Memory B cell (primary cell): ENCODE data around the gene DLGAP1.

Experiments
- ATAC-seq: fragments of 150-1000 bp; cut with Tn5 transposase; 2 replicates; pipeline ENCODE4 v1.10.0; 2021; ENCODE audit warnings: low read depth, mild to moderate bottlenecking, moderate library complexity
- DNase-seq, 2 donors: peaks; one replicate each; pipeline ENCODE4 v3.0.0; 2022; ENCODE audit warnings: low spot score in 2 of 2
- H3K27ac Mint-ChIP-seq: one replicate; pipeline ENCODE4 v1.8.0; 2022; ENCODE audit warnings: mild to moderate bottlenecking, moderate library complexity, mixed read lengths
- H3K27me3 Mint-ChIP-seq: one replicate; pipeline ENCODE4 v1.8.0; 2022; ENCODE audit warnings: mixed read lengths
- H3K36me3 Mint-ChIP-seq: one replicate; pipeline ENCODE4 v1.8.0; 2022; ENCODE audit warnings: mild to moderate bottlenecking, mixed read lengths
- H3K4me1 Mint-ChIP-seq: one replicate; pipeline ENCODE4 v1.8.0; 2022; ENCODE audit warnings: mixed read lengths
- H3K4me3 Mint-ChIP-seq: one replicate; pipeline ENCODE4 v1.8.0; 2022; ENCODE audit warnings: mild to moderate bottlenecking, moderate library complexity, mixed read lengths
- H3K9me3 Mint-ChIP-seq: one replicate; pipeline ENCODE4 v1.8.0; 2022; ENCODE audit warnings: mixed read lengths

Gene DLGAP1

GRCh38 chr18:3667255-3668137 lies 787.6 kb downstream of the DLGAP1 start:
- Mint-ChIP-seq H3K36me3 (no peaks in the 10 kb centered on the region), H3K4me3 (no peak overlapping the region), H3K4me1 (peaks cover 5% of the 10 kb centered on the region), H3K9me3 (no peaks in the 10 kb centered on the region), H3K27ac (no peak overlapping the region), H3K27me3 (no peaks in the 10 kb centered on the region)
- ATAC-seq (no peak), DNase-seq (no peak)

DNA sequence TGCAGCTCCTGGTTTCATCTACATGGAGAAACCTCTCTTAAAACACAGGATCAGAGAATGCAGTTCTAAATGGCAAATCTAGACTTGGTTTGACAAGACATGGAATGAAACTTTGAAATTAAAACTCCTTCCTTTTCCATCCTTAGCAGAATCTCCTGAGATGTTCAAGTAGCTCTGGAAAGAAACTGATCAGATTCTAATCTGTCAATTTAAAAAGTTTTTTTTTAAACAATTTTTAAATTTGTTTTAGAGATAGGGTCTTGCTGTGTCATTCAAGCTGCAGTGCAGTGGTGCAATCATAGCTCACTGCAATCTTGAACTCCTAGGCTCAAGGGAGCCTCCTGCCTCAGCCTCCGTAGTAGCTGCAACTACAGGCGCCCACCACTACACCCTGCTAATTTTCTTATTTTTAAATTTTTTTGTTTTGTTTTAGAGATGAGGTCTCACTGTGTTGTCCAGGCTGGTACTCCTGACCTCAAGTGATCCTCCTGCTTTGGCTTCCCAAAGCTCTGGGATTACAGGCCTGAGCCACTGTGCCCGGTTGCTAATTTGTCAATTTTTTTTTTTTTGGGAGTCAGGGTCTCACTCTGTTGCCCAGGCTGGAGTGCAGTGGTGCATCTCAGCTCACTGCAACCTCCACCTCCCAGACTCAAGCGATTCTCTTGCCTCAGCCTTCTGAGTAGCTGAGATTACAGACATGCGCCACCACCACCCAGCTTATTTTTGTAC lies 788.4 kb downstream of the DLGAP1 start:
- Mint-ChIP-seq H3K27me3 (no peaks in the 10 kb centered on the region), H3K4me1 (peaks cover 5% of the 10 kb centered on the region), H3K36me3 (no peaks in the 10 kb centered on the region), H3K9me3 (no peaks in the 10 kb centered on the region), H3K27ac (no peak overlapping the region), H3K4me3 (no peak overlapping the region)
- DNase-seq (no peak), ATAC-seq (no peak)

GRCh38 chr18:3665780-3666525 lies 789.2 kb downstream of the DLGAP1 start:
- no peaks in the 10 kb centered on the region for H3K27me3 Mint-ChIP-seq
- DNase-seq = peak; percentile 71 to 72
- no peak overlapping the region for H3K27ac Mint-ChIP-seq
- H3K4me3 Mint-ChIP-seq = peak overlapping the region; percentile 41
- peaks cover 7% of the 10 kb centered on the region for H3K4me1 Mint-ChIP-seq
- H3K9me3 Mint-ChIP-seq = no peaks in the 10 kb centered on the region
- ATAC-seq = peak; percentile 73
- H3K36me3 Mint-ChIP-seq = no peaks in the 10 kb centered on the region

GRCh38 chr18:3665204-3665603 lies 789.9 kb downstream of the DLGAP1 start:
- no peak overlapping the region for H3K27ac Mint-ChIP-seq
- no peaks in the 10 kb centered on the region for H3K9me3 Mint-ChIP-seq
- no peak overlapping the region for H3K4me3 Mint-ChIP-seq
- no peaks in the 10 kb centered on the region for H3K27me3 Mint-ChIP-seq
- H3K4me1 Mint-ChIP-seq = peaks cover 7% of the 10 kb centered on the region
- no peak for DNase-seq
- H3K36me3 Mint-ChIP-seq = no peaks in the 10 kb centered on the region
- no peak for ATAC-seq

DNA sequence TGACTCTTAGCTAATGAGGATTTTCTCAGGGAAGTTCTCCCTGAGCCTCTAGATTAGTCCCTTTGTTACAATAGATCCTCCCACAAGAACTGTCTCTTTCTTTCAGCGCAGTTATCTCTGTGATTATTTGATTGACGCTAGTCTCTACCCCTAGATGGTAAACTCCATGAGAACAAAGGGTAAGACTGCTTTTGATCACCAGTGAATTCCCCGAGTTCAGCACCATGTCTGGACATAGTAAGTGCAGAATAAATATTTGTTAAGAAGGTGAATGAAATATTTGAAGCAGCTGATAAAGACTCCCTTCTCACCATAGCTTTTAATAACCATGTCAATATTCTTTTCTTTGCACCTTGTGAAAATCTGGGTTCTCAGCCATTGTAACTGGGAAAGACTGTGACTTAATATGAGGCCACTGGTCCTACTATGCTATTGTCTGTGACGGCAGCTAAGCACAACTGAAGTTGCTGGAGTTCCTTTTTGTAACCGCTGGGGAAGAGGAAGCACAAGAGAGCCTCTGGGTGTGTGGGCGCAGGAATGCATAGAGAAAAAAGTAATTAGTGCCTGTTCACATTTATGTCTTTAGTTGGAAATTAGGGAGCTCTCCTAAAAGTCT lies 790.4 kb downstream of the DLGAP1 start:
- Mint-ChIP-seq H3K9me3 (no peaks in the 10 kb centered on the region), H3K36me3 (no peaks in the 10 kb centered on the region), H3K27me3 (no peaks in the 10 kb centered on the region), H3K4me1 (peaks cover 10% of the 10 kb centered on the region), H3K27ac (no peak overlapping the region), H3K4me3 (no peak overlapping the region)
- peak; percentile 57 for ATAC-seq
- DNase-seq = no peak

- Mint-ChIP-seq H3K27ac (no peak overlapping the region), H3K4me3 (no peak overlapping the region), H3K27me3 (no peaks in the 10 kb centered on the region), H3K36me3 (no peaks in the 10 kb centered on the region), H3K4me1 (peaks cover 10% of the 10 kb centered on the region), H3K9me3 (no peaks in the 10 kb centered on the region)
- no peak for ATAC-seq
- DNase-seq = no peak
Measured at GRCh38 chr18:3663870-3664512, 791.1 kb downstream of the DLGAP1 start.

DNA sequence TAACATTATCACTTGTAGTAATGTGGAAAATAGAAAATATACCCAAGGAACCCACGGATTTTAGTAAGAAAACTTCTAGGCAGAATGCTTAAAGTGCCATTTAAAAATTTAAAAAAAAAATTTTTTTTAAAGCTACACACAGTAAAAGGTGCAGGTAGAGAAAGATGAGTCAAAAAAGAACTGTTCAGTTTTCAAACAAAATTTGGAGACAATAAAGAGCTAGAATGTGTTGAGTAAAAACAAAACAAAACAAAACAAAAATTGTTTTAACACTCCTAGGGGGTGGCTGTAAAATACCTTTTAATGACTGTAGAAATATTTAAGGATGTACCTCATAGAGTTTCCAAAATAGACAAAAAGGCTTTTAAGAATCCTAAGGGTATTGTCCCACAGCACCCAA lies 793.1 kb downstream of the DLGAP1 start:
- H3K4me3 Mint-ChIP-seq = no peak overlapping the region
- no peak for ATAC-seq
- DNase-seq = no peak
- peaks cover 10% of the 10 kb centered on the region for H3K4me1 Mint-ChIP-seq
- H3K36me3 Mint-ChIP-seq = no peaks in the 10 kb centered on the region
- H3K9me3 Mint-ChIP-seq = no peaks in the 10 kb centered on the region
- no peak overlapping the region for H3K27ac Mint-ChIP-seq
- H3K27me3 Mint-ChIP-seq = no peaks in the 10 kb centered on the region

GRCh38 chr18:3660739-3661515 lies 794.2 kb downstream of the DLGAP1 start:
- peak; percentile 84 for ATAC-seq
- H3K27me3 Mint-ChIP-seq = no peaks in the 10 kb centered on the region
- no peak overlapping the region for H3K4me3 Mint-ChIP-seq
- no peaks in the 10 kb centered on the region for H3K36me3 Mint-ChIP-seq
- H3K4me1 Mint-ChIP-seq = peaks cover 10% of the 10 kb centered on the region
- H3K9me3 Mint-ChIP-seq = no peaks in the 10 kb centered on the region
- H3K27ac Mint-ChIP-seq = no peak overlapping the region
- no peak for DNase-seq

DNA sequence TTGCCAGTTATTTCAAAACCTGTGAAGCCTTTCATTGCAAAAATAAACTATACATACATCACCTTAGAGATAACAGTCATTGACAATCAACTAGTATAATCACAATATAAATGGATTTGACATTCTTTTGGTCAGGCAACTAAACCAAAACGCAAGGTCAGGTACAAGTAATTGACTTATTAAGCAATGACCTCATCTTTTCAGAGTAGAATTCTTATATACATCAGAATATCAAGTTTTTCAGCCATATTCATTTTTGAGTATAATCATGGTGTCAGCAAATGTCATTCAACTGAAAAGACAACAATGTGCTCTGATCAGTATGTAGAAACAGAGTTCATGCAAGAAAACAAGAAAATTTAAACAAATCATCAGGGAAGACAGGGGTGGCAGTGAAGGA lies 796.6 kb downstream of the DLGAP1 start:
- Mint-ChIP-seq H3K27me3 (peaks cover 1% of the 10 kb centered on the region), H3K4me1 (peaks cover 5% of the 10 kb centered on the region), H3K4me3 (no peak overlapping the region), H3K36me3 (no peaks in the 10 kb centered on the region), H3K27ac (no peak overlapping the region), H3K9me3 (no peaks in the 10 kb centered on the region)
- ATAC-seq = no peak
- no peak for DNase-seq

GRCh38 chr18:3655254-3656050 lies 799.7 kb downstream of the DLGAP1 start:
- no peak for ATAC-seq
- H3K4me3 Mint-ChIP-seq = no peak overlapping the region

GRCh38 chr18:3654442-3655253 lies 800.5 kb downstream of the DLGAP1 start:
- peaks cover 1% of the 10 kb centered on the region for H3K27me3 Mint-ChIP-seq
- no peaks in the 10 kb centered on the region for H3K4me1 Mint-ChIP-seq
- H3K9me3 Mint-ChIP-seq = no peaks in the 10 kb centered on the region
- H3K27ac Mint-ChIP-seq = no peak overlapping the region
- H3K4me3 Mint-ChIP-seq = no peak overlapping the region
- ATAC-seq (no peak), DNase-seq (no peak)
- no peaks in the 10 kb centered on the region for H3K36me3 Mint-ChIP-seq

More at GRCh38 chr18:3655254-3656050, 799.7 kb downstream of the DLGAP1 start:
- H3K4me1 Mint-ChIP-seq = peaks cover 3% of the 10 kb centered on the region
- no peak overlapping the region for H3K27ac Mint-ChIP-seq
- no peak for DNase-seq
- no peaks in the 10 kb centered on the region for H3K9me3 Mint-ChIP-seq
- H3K36me3 Mint-ChIP-seq = no peaks in the 10 kb centered on the region
- H3K27me3 Mint-ChIP-seq = peaks cover 1% of the 10 kb centered on the region
